ENCODE data around the gene PARN.
"Not testable (repeated sequence)": the region's sequence is repeated elsewhere in the genome, so short reads cannot be mapped to it uniquely, and the experiment has no call there.

Gene PARN

GRCh38 chr16:14400285-14400977 is 229.6 kb downstream of the PARN start:
- no peak for DNase-seq (ENCODE audit: low read depth)

DNA sequence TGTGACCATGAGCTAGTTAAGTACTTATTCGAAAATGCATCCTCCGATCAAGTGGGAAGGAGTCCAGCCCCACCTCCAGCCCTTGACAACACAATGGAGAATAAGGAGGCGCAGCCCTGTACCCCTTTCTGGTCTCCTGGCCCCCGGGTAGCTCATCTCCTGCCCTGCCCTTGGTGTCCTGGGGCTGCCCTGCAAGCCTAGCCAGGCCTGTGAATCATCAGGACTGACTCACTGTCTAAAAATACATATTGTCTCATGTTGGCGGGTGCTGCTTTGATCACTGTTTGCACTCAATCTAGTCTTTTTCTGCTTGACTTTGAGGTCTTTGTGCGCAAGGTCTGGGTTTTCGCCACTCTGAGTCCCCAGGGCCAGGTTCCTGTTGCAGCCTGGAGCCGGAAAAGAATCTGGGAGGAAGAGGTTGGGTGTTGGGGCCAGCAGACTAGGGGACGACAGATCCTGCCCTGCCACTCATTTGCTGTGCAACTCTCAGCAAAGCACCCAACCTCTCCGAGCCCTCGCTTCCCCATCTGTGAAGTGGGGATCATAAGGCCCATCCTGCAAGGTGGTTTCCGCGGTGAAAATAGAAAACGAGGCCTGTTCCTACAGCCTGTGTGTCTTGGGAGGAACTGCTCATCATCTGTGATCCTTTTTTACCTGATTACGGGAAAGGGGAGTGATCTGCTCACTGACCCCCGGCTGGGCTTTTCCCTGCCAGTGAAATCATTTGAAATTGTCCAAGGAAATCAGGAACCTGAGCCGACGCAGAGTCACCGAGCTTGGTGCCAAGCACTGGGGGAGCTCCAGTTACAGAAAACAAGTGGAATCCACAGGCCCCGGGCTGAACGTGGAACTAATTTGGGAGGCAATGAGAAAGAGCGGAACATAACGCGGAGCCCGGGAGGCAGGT is 230.4 kb downstream of the PARN start:
- DNase-seq (ENCODE audit: low read depth) = no peak

- DNase-seq (ENCODE audit: low read depth) = no peak
These were observed 231.9 kb downstream of the PARN start for GRCh38 chr16:14398014-14398717.

DNA sequence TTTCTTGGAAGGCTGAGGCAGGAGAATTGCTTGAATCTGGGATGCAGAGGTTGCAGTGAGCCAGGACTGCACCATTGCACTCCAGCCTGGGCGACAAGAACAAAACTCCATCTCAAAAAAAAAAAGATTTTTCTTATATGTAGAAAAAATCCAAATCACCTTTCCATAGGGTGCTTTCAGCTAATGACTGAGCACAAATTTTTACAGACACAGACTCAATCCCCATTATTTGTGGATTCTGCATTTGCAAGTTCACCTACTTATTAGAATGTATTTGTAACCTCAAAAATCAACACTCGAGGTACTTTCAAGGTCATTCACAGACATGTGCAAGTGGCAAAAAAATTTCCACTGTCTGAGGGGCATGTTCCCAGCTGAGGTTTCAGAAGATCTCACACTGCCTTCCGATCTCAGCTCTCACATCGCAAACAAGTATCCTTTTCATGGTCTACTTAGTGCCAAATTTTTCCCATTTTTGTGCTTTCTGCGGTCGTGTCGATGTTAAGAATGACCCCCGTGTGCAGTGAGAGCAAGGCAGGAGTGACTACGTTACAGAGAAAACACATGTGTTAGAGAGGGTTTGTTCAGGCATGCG is 234.3 kb downstream of the PARN start:
- DNase-seq (ENCODE audit: low read depth) = not testable (repeated sequence)

DNA sequence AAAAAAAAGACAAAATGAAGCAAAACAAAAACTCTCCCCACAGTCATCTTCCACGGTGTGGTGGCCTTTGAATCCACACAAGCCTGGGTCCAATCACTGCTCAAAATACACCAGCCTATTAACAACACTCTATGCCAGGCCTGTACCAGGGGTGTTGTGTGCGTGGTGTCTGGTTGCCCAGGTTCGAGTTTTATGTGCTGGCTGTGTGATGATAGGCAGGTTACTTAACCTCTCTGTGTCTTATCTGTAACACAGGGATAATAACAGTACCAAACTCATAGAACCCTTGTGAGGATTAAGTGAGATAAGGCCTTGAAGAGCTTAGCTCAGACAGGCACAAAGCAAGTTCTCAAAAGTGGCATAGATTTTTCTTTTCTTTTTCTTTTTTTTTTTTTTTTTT is 235.2 kb downstream of the PARN start:
- DNase-seq (ENCODE audit: low read depth) = no peak

GRCh38 chr16:14392960-14393359 is 237.1 kb downstream of the PARN start:
- no peak for DNase-seq (ENCODE audit: low read depth)

DNA sequence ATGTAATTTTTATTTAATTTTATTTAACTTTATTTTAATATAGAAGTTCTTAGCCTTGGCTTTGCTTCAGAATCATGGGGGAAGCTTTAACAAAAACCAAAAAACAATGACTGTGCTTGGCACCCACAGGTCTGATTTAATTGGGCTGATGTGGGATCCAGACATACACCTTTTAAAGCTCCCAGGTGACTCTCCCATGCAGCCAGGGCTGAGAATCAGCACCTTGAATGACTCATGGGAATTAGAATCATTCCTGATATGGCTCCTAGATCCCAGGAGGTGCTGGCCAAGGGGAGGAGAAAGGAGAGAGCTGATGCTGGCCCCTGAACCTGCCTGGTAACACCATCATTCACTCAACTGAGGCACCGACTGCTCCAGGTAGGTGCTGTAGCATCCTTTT is 240.7 kb downstream of the PARN start:
- no peak for DNase-seq (ENCODE audit: low read depth)

GRCh38 chr16:14388243-14388642 is 241.8 kb downstream of the PARN start:
- DNase-seq (ENCODE audit: low read depth) = no peak

DNA sequence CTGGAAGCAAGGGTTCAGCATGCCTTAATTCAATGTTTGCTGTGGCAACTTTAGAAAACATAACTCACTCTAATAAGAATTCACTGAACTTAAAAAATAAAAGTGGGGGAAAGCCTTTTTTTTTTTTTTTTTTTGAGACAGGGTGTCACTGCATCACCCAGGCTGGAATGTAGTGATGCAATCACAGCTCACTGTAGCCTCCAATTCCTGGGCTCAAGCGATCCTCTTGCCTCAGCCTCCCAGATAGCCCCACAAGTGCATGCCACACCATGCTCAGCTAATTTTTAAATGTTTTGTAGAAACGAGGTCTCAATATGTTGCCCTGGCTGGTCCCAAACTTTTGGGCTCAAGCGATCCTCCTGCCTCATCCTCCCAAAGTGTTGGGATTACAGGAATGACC is 243.9 kb downstream of the PARN start:
- DNase-seq (ENCODE audit: low read depth) = no peak

Measured in GM04503 (cell line).